Right cardiac atrium (tissue), 5 donors: Measurements from ENCODE around the gene CCDC146. TPM values are rescaled to one million over a fixed set of nuclear protein-coding genes. Genes with fewer than 3 reads are reported as not detected.

Experiments
- ATAC-seq, 2 donors: fragments of 200-7000 bp; cut with Tn5 transposase; one replicate each; pipeline versions ENCODE4 v1.8.0 to v1.9.1; 2020; ENCODE audit warnings: moderate library complexity in 2 of 2, mild to moderate bottlenecking in 1 of 2
- DNase-seq, 3 donors: peaks; one replicate each; pipeline ENCODE4 v3.0.0-alpha.2; 2020
- H3K27ac ChIP-seq: one replicate; pipeline ENCODE4 v1.5.1; 2013; ENCODE audit warnings: mild to moderate bottlenecking, low read length, control low read depth, moderate library complexity
- H3K27me3 ChIP-seq: one replicate; pipeline ENCODE4 v1.6.1; 2013; ENCODE audit not compliant: control insufficient read depth, insufficient read depth
- H3K4me1 ChIP-seq: one replicate; pipeline ENCODE4 v1.6.1; 2013; ENCODE audit warnings: low read length; ENCODE audit not compliant: control insufficient read depth, insufficient read depth
- H3K4me3 ChIP-seq: one replicate; pipeline ENCODE4 v1.5.1; 2013; ENCODE audit warnings: low read length, control low read depth
- H3K9me3 ChIP-seq: one replicate; pipeline ENCODE4 v1.6.1; 2013; ENCODE audit warnings: low read length; ENCODE audit not compliant: control insufficient read depth
- whole genome bisulfite sequencing: extraction: QIAGEN DNeasy Blood & Tissue Kit; methylation state at CpG from one replicate; pipeline ENCODE4 v1.1.7; 2013; 5-methylcytosine and 5-hydroxymethylcytosine counted together
- intact Hi-C, 4 donors: fragments of 100-400 bp; cut with DNase I; formaldehyde crosslinking; loops; one replicate each; pipeline versions ENCODE4 v1.11.0 to v1.14.0; 2022 to 2023
- polyA plus RNA-seq: library from polyadenylated mRNA; stranded (reverse); fragments of 200-250 nt; gene quantifications from one replicate; pipeline ENCODE4 v1.2.3, GENCODE V29; 2013
- total RNA-seq, 4 donors: library from RNA; stranded (reverse); fragmentation: NEBNext Ultra II Directional; extraction: Animal tissue kit (Norgen Biotek cat#: 25700); gene quantifications; one replicate each; pipeline ENCODE4 v1.2.1, GENCODE V29; 2021
- donor health status: healthy with polysubstance abuse.
- donor health status: DM: no; HTN: yes; CAD: no.
- donor health status: DM: no; HTN: no; CAD: no.
- donor health status: DM: no; HTN: yes; CAD: no; lungs with severe emphysema.
- donor health status: DM: yes; HTN: yes; CAD: no.

CCDC146 gene
- total and polyA plus RNA-seq, 5 donors = 6.0 to 11.4 (median 9.5) TPM

GRCh38 chr7:77246026-77246640 lies 123.7 kb downstream of the CCDC146 start:
- H3K4me1 ChIP-seq = peaks cover 6% of the 10 kb centered on the region
- no peak overlapping the region for H3K27ac ChIP-seq
- DNase-seq = no peak
- ATAC-seq = no peak
- no peak overlapping the region for H3K4me3 ChIP-seq
- WGBS = 54% methylated on average over 5 of the region's 5 CpGs
- H3K27me3 ChIP-seq = no peaks in the 10 kb centered on the region
- no peaks in the 10 kb centered on the region for H3K9me3 ChIP-seq
- intact Hi-C loops = loop anchor here in 2 of 4 donors (10.0 kb wide), 2 partner anchors 79 to 121 kb away; partner anchors contain the start of gene CCDC146 (in 1 of the 2)

DNA sequence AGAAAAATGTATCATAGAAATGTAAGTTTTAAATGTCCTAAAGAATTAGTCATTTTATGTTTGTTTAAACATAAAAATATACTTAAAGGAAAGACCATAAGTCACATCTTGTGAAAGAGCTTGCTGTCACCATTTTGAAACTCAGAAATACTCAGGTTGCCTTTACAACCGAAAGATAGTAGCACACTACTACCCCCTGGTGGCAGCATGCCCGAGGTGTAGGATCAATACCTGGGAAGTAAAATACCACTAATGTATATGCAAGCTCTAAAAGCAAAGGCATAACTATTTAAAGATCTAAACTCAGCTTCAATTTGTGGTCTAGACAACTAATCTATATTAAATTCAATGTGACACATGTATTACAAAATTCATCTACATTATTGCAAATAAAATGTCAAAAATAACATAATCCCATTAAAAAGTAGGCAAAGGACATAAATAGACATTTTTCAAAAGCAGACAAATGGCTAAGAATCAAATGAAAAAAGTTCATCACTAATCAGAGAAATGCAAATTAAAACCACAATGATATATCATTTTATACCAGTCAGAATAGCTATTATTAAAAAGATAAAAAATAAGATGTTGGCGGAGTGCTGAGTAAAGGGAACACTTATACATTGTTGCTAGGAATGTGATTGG lies 124.9 kb downstream of the CCDC146 start:
- intact Hi-C loops = loop anchor here in 2 of 4 donors (10.0 kb wide), 2 partner anchors 77 to 123 kb away; partner anchors contain the start of gene CCDC146 (in 1 of the 2)
- Histone ChIP-seq H3K27me3 (no peaks in the 10 kb centered on the region), H3K27ac (no peak overlapping the region), H3K4me1 (peaks cover 6% of the 10 kb centered on the region), H3K9me3 (no peaks in the 10 kb centered on the region), H3K4me3 (no peak overlapping the region)
- ATAC-seq = no peak
- 37% methylated on average over 3 of the region's 3 CpGs for WGBS
- DNase-seq = peak; percentile 59 to 91 (median 83)

DNA sequence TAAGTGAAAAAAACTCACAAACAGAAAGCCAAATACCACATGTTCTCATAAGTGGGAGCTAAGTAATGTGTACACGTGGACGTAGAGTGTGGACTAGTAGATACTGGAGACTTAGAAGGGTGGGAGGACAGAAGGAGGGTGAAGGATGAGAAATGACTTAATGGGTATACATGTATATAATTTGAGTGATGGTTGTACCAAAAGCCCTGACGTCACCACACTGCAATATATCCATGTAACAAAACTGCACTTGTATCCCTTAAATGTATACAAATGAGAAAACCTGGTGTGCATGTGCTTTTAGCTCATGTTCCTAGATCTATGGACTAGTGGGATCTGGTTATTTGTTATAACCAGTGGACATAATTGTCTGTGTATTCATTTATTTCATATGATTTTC lies 125.7 kb downstream of the CCDC146 start:
- peaks cover 8% of the 10 kb centered on the region for H3K4me1 ChIP-seq
- WGBS = 77% methylated on average over 3 of the region's 3 CpGs

GRCh38 chr7:77252506-77252905 lies 130.1 kb downstream of the CCDC146 start:
- intact Hi-C loops = loop anchor here in 2 of 4 donors (10.0 kb wide), 1 partner anchor 72 kb away; no protein-coding TSS in a partner anchor
- H3K27ac ChIP-seq = no peak overlapping the region
- ATAC-seq = no peak

More for the DNA sequence above, 125.7 kb downstream of the CCDC146 start:
- no peak overlapping the region for H3K4me3 ChIP-seq
- intact Hi-C loops = loop anchor here in 2 of 4 donors (10.0 kb wide), 2 partner anchors 77 to 123 kb away; partner anchors contain the start of gene CCDC146 (in 1 of the 2)
- no peaks in the 10 kb centered on the region for H3K27me3 ChIP-seq
- ATAC-seq (no peak), DNase-seq (no peak)
- H3K27ac ChIP-seq = no peak overlapping the region
- no peaks in the 10 kb centered on the region for H3K9me3 ChIP-seq

DNA sequence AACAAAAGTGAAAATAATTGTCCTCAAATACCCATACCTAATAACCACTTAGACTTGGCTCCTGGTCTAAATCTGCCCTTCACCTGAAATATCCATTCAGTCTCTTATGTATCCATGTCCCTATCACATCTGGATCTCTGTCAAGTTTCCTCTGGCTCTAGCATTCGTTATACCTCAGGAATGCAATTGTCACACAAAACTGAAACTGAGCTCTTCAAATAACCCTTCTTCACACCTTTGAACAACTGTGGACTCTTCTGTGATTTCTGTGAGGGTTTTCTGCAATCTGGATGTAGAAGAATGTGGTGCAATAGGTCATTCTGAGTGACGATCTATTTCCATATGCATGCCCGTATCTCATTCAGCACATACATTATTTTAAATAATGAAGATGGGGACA lies 130.7 kb downstream of the CCDC146 start:
- no peak for DNase-seq
- intact Hi-C loops = loop anchor here in 2 of 4 donors (10.0 kb wide), 1 partner anchor 72 kb away; no protein-coding TSS in a partner anchor
- Histone ChIP-seq H3K9me3 (no peaks in the 10 kb centered on the region), H3K27ac (no peak overlapping the region), H3K4me3 (no peak overlapping the region), H3K27me3 (no peaks in the 10 kb centered on the region), H3K4me1 (peaks cover 2% of the 10 kb centered on the region)
- ATAC-seq = no peak
- 58% methylated on average over 3 of the region's 3 CpGs for WGBS

More at GRCh38 chr7:77252506-77252905, 130.1 kb downstream of the CCDC146 start:
- no peak for DNase-seq
- WGBS = 74% methylated on average over 5 of the region's 5 CpGs
- Histone ChIP-seq H3K4me1 (peaks cover 2% of the 10 kb centered on the region), H3K4me3 (no peak overlapping the region), H3K9me3 (no peaks in the 10 kb centered on the region), H3K27me3 (no peaks in the 10 kb centered on the region)

DNA sequence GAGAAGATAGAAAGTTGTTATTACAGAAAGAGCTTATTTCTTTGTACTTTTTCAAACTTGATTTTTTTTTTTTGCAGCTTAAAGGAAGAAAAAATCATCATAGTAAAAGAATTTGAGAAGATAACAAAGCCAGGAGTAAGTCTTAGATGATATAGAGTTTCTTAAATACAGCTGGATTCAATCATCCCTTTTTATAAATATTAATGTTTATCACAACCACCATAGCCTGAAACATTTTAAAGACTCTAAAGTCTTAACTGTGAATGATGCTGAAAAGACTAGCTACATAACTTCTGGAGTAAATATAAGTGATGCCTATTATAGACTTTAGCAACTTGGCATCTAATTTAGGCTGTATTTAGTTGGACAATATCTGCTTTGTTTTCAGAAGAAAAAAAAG lies 132.0 kb downstream of the CCDC146 start:
- Histone ChIP-seq H3K27me3 (no peaks in the 10 kb centered on the region), H3K4me1 (peaks cover 2% of the 10 kb centered on the region), H3K9me3 (no peaks in the 10 kb centered on the region), H3K4me3 (no peak overlapping the region), H3K27ac (no peak overlapping the region)
- no peak for ATAC-seq
- intact Hi-C loops = loop anchor here in 2 of 4 donors (10.0 kb wide), 1 partner anchor 70 kb away; no protein-coding TSS in a partner anchor
- no peak for DNase-seq

DNA sequence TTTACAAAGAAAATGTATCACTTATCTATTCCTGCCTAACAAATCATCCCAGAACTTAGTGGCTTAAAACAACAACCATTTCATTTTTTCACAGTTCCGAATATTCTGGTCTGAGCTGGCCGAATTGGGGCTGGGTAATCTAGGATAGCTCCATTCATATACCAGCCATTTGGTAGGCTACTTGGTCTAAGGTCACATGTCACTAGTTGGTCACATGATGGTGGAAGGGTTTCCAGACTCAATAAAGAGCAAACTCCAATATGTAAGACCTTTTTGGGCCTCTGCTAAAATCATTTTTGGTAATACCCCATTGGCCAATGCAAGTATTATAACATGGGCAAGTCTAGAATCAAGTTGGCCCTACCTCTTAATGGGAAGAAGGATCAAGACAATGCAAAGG lies 132.5 kb downstream of the CCDC146 start:
- ATAC-seq (no peak), DNase-seq (no peak)
- Histone ChIP-seq H3K4me1 (peaks cover 2% of the 10 kb centered on the region), H3K4me3 (no peak overlapping the region), H3K27ac (no peak overlapping the region), H3K9me3 (no peaks in the 10 kb centered on the region), H3K27me3 (no peaks in the 10 kb centered on the region)
- intact Hi-C loops = loop anchor here in 2 of 4 donors (10.0 kb wide), 1 partner anchor 70 kb away; no protein-coding TSS in a partner anchor
- 69% methylated on average over 2 of the region's 2 CpGs for WGBS

- H3K4me1 ChIP-seq = no peaks in the 10 kb centered on the region
- no peak overlapping the region for H3K4me3 ChIP-seq
- WGBS = 89% methylated on average over 1 of the region's 1 CpG
- H3K27me3 ChIP-seq = no peaks in the 10 kb centered on the region
- DNase-seq (no peak), ATAC-seq (no peak)
- no peaks in the 10 kb centered on the region for H3K9me3 ChIP-seq
- H3K27ac ChIP-seq = no peak overlapping the region
- intact Hi-C loops = loop anchor here in 2 of 4 donors (10.0 kb wide), 1 partner anchor 67 kb away; no protein-coding TSS in a partner anchor
These were observed 135.6 kb downstream of the CCDC146 start for GRCh38 chr7:77258014-77258413.

DNA sequence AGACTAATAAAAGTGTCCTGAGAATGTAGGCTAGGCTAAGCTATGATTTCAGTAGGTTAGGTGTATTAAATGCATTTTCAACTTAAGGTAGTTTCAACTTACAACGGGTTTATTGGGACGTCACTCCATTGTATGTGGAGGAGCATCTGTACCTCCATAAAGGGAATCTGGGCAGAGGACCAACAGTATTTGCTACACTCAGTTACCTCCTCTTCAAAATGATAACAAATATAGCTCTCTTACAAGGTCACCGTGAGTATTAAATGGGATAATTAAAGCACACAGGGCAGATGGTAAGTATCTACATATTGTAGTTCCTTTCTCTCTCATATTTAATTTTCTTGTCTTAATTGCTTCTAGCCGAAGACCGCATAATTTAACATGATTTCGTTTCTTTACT lies 136.2 kb downstream of the CCDC146 start:
- Histone ChIP-seq H3K4me1 (no peaks in the 10 kb centered on the region), H3K27me3 (no peaks in the 10 kb centered on the region), H3K9me3 (no peaks in the 10 kb centered on the region), H3K27ac (no peak overlapping the region), H3K4me3 (no peak overlapping the region)
- 75% methylated on average over 6 of the region's 6 CpGs for whole genome bisulfite sequencing
- intact Hi-C loops = loop anchor here in 2 of 4 donors (10.0 kb wide), 1 partner anchor 66 kb away; no protein-coding TSS in a partner anchor
- DNase-seq = no peak
- peak; percentile 56 to 72 for ATAC-seq

DNA sequence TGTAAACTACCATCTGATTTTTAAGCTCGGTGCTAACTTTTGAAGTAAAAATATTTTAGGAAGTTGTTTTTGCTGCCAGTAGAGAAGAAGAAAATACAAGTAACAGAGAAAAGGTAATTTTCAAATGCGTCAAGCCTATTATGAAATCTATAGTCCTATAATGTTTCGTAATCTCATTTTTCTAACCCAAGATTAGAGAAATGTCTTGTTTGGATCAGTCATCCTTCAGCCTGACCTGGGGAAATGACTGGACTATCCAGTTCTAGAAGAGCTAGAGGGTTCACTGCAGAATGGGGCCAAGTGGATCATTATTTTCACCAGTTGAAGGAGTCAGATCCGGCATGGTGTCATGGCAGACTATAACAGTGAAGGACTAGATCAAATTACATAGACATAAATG lies 139.9 kb downstream of the CCDC146 start:
- Histone ChIP-seq H3K4me1 (no peaks in the 10 kb centered on the region), H3K27ac (no peak overlapping the region), H3K27me3 (no peaks in the 10 kb centered on the region), H3K9me3 (no peaks in the 10 kb centered on the region), H3K4me3 (no peak overlapping the region)
- 93% methylated on average over 4 of the region's 4 CpGs for WGBS
- intact Hi-C loops = no loop called here
- ATAC-seq (no peak), DNase-seq (no peak)

DNA sequence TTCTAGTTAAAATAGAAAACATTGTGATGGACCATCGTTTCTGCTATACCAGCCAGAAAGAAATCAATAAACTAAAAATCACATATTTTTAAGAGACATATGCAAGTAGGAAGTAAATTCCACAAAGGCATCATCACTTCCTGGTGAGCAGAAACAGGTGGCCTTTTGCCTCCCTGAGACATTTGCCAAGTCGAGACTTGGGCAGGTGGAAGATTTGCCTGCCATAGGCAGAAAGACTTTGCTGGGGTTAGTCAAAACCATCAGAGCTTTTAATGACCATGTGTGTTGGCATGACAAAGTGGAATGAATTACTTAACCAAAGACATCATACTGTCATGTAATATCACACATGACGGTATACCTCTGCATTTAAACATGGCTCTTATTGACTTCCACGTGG lies 143.3 kb downstream of the CCDC146 start:
- no peak for ATAC-seq
- intact Hi-C loops = no loop called here
- WGBS = 82% methylated on average over 4 of the region's 4 CpGs

More for the DNA sequence above, 143.3 kb downstream of the CCDC146 start:
- DNase-seq = no peak
- H3K4me3 ChIP-seq = no peak overlapping the region
- H3K27me3 ChIP-seq = no peaks in the 10 kb centered on the region
- H3K9me3 ChIP-seq = no peaks in the 10 kb centered on the region
- H3K4me1 ChIP-seq = no peaks in the 10 kb centered on the region
- no peak overlapping the region for H3K27ac ChIP-seq
